HCT116 (cell line): ENCODE data around the gene TNS3. TPM values are rescaled to one million over a fixed set of nuclear protein-coding genes. Genes with fewer than 3 reads are reported as not detected.

ENCODE experiments used
- ATAC-seq: fragments of 200-7000 bp; cut with Tn5 transposase; 2 replicates; pipeline ENCODE4 v1.9.1; 2020; ENCODE audit warnings: mild to moderate bottlenecking, moderate library complexity
- BruUV-seq: library from RNA; stranded (reverse); fragments of 400-500 nt; replicated peaks from 2 replicates; lab custom pipeline; 2021; lab: Mats Ljungman, UMichigan
- CTCF ChIA-PET: fragments of 300-600 bp; sonication (Branson Sonifier 250); formaldehyde crosslinking; loops from one replicate; lab custom pipeline; 2021; ENCODE audit warnings: antibody characterized with exemption; lab: Charles Lee
- POLR2A ChIA-PET: fragments of 300-600, 350-600 bp; sonication (Branson Sonifier 250); formaldehyde crosslinking; loops from one replicate; lab custom pipeline; 2021; ENCODE audit warnings: antibody characterized with exemption; lab: Charles Lee
- RAD21 ChIA-PET, 2 experiments: fragments of 300-600 bp; sonication (Branson Sonifier 250); formaldehyde crosslinking; loops; one replicate each; lab custom pipeline; 2023; ENCODE audit warnings: low total read pairs in 2 of 2; ENCODE audit not compliant: uncharacterized antibody in 2 of 2, unreplicated experiment in 2 of 2, low non-redundant PET in 1 of 2; lab: Charles Lee
- DNase-seq: peaks from one replicate; pipeline ENCODE4 v3.0.0-alpha.2; 2010; ENCODE audit warnings: low read depth, low spot score
- H2AFZ ChIP-seq: fragments of 200-600 bp; shearing (Covaris generic), sonication (generic); 2 replicates; pipeline ENCODE4 v1.6.1; 2017; ENCODE audit warnings: low read depth, mixed run types, mixed read lengths, antibody characterized with exemption, low read length; ENCODE audit not compliant: poor library complexity, severe bottlenecking
- H3K27ac ChIP-seq: 2 replicates; pipeline ENCODE4 v1.5.1; 2012; ENCODE audit warnings: low read depth, low read length
- H3K27me3 ChIP-seq: fragments of 200-600 bp; sonication (generic); 2 replicates; pipeline ENCODE4 v1.6.1; 2016; ENCODE audit warnings: mixed run types, low read length, mixed read lengths; ENCODE audit not compliant: insufficient read depth
- H3K36me3 ChIP-seq, 2 experiments: fragments of 200-500 bp in 1 of 2; fragments of 200-600 bp in 1 of 2; sonication (Bioruptor generic) in 1 of 2; sonication (generic) in 1 of 2; 2 replicates each; pipeline versions ENCODE4 v1.5.1 to v1.6.1; 2014 to 2016; ENCODE audit warnings: low read length in 2 of 2, inconsistent platforms in 1 of 2, mixed read lengths in 1 of 2, mixed run types in 1 of 2; ENCODE audit not compliant: insufficient read depth in 2 of 2, control insufficient read depth in 1 of 2
- H3K4me1 ChIP-seq, 2 experiments: fragments of 200-600 bp in 1 of 2; sonication (generic) in 1 of 2; 2 replicates each; pipeline versions ENCODE4 v1.5.1 to v1.6.1; 2012 to 2017; ENCODE audit warnings: low read length in 2 of 2, inconsistent platforms in 1 of 2, mild to moderate bottlenecking in 1 of 2, mixed read lengths in 1 of 2, mixed run types in 1 of 2, moderate library complexity in 1 of 2; ENCODE audit not compliant: insufficient read depth in 2 of 2, control insufficient read depth in 1 of 2
- H3K4me2 ChIP-seq: fragments of 200-600 bp; sonication (generic); 2 replicates; pipeline ENCODE4 v1.6.1; 2017; ENCODE audit warnings: mixed run types, low read length, mixed read lengths
- H3K4me3 ChIP-seq, 2 experiments: fragments of 200-600 bp in 1 of 2; sonication (generic) in 1 of 2; replicated peaks in 1 of 2; 2 replicates each; pipeline ENCODE4 v1.5.1; 2011 to 2016; ENCODE audit warnings: low read length in 2 of 2, control low read depth in 1 of 2, low read depth in 1 of 2, mild to moderate bottlenecking in 1 of 2, mixed read lengths in 1 of 2, mixed run types in 1 of 2
- H3K79me2 ChIP-seq: fragments of 200-600 bp; sonication (generic); 2 replicates; pipeline ENCODE4 v1.6.1; 2017; ENCODE audit warnings: mild to moderate bottlenecking, mixed run types, low read length, moderate library complexity, mixed read lengths; ENCODE audit not compliant: insufficient read depth
- H3K9ac ChIP-seq: fragments of 200-600 bp; sonication (generic); 2 replicates; pipeline ENCODE4 v1.6.1; 2016; ENCODE audit warnings: low read length, mixed read lengths
- H3K9me2 ChIP-seq: fragments of 200-600 bp; sonication (generic), shearing (Covaris generic); 2 replicates; pipeline ENCODE4 v1.6.1; 2017; ENCODE audit warnings: mixed run types, mild to moderate bottlenecking, moderate library complexity; ENCODE audit not compliant: insufficient read depth
- H3K9me3 ChIP-seq, 2 experiments: fragments of 200-500 bp in 1 of 2; fragments of 200-600 bp in 1 of 2; sonication (Bioruptor generic) in 1 of 2; sonication (generic) in 1 of 2; 2 replicates each; pipeline ENCODE4 v1.6.1; 2014 to 2017; ENCODE audit warnings: low read length in 2 of 2, mixed read lengths in 2 of 2, inconsistent platforms in 1 of 2, low read depth in 1 of 2, mild to moderate bottlenecking in 1 of 2, mixed run types in 1 of 2, moderate library complexity in 1 of 2; ENCODE audit not compliant: control insufficient read depth in 1 of 2, insufficient read depth in 1 of 2
- H4K20me1 ChIP-seq: fragments of 200-600 bp; sonication (generic), shearing (Covaris generic); 2 replicates; pipeline ENCODE4 v1.6.1; 2017; ENCODE audit warnings: mixed run types, mild to moderate bottlenecking, moderate library complexity; ENCODE audit not compliant: insufficient read depth
- ATF3 ChIP-seq: IDR thresholded peaks from 2 replicates; pipeline ENCODE4 v1.6.1; 2012
- RAD21 ChIP-seq: IDR thresholded peaks from 2 replicates; pipeline ENCODE4 v1.6.1; 2012; ENCODE audit warnings: low read depth, mild to moderate bottlenecking
- SIN3A ChIP-seq: IDR thresholded peaks from 2 replicates; pipeline ENCODE4 v1.6.1; 2012; ENCODE audit warnings: low read depth
- SRF ChIP-seq: IDR thresholded peaks from 2 replicates; pipeline ENCODE4 v1.6.1; 2012; ENCODE audit warnings: low read depth
- ZFX ChIP-seq: fragments of 450-650 bp; IDR thresholded peaks from 2 replicates; pipeline ENCODE4 v1.6.1; 2017
- intact Hi-C: fragments of 100-400 bp; cut with micrococcal nuclease; formaldehyde crosslinking; loops from 2 replicates; pipeline ENCODE4 v1.10.0; 2022
- total RNA-seq: library from RNA; stranded (reverse); gene quantifications from one replicate; pipeline ENCODE4 v1.2.1, GENCODE V29; 2021; ENCODE audit not compliant: unreplicated experiment
- TF ChIP-seq, protein P1 (sequence below): IDR thresholded peaks from 2 replicates; pipeline ENCODE4 v1.6.1; 2012; ENCODE audit warnings: low read depth
- TF ChIP-seq, protein P2 (sequence below), 3 experiments: fragments of 200-600 bp in 1 of 3; sonication (generic) in 1 of 3; IDR thresholded peaks in 2 of 3; conservative IDR thresholded peaks in 1 of 3; 2 replicates each; pipeline ENCODE4 v1.5.1; 2012 to 2017; ENCODE audit warnings: low read depth in 2 of 3, low read length in 2 of 3, antibody characterized with exemption in 1 of 3, borderline replicate concordance in 1 of 3, control low read depth in 1 of 3, mild to moderate bottlenecking in 1 of 3, mixed read lengths in 1 of 3, mixed run types in 1 of 3, moderate library complexity in 1 of 3; ENCODE audit not compliant: insufficient read depth in 1 of 3
- TF ChIP-seq, protein P3 (sequence below): IDR thresholded peaks from 2 replicates; pipeline ENCODE4 v1.6.1; 2012

The TNS3 gene
- total RNA-seq, 1 experiment from 2014 or later = 9.1 TPM

DNA sequence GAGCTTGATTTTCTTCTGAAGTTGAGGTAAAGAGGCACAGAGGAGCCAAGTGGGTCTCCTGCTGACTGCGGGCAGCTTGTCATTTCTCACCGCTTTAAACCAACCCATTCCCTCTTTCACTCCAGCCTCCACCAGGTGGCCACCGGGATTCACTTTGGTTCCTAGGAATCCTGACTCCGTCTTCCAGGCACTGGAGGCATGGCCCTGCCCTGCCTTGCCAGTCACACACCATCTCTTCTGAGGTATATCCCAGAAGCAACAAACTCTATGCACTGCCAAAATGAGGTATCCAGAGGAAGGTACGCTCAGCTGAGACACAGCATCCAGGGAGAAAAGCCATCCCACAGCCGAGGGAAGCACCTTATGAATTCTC, 280.8 kb downstream of the TNS3 start:
- H3K4me2 ChIP-seq = no peak overlapping the region
- ChIA-PET CTCF (no interaction called here), POLR2A (no interaction called here), RAD21 (no interaction called here)
- no peaks in the 10 kb centered on the region for H3K36me3 ChIP-seq
- no peak overlapping the region for H3K9ac ChIP-seq
- no peak overlapping the region for H2AFZ ChIP-seq
- no peak overlapping the region for H3K27ac ChIP-seq
- intact Hi-C loops = no loop called here
- TF ChIP-seq, protein P1, sequence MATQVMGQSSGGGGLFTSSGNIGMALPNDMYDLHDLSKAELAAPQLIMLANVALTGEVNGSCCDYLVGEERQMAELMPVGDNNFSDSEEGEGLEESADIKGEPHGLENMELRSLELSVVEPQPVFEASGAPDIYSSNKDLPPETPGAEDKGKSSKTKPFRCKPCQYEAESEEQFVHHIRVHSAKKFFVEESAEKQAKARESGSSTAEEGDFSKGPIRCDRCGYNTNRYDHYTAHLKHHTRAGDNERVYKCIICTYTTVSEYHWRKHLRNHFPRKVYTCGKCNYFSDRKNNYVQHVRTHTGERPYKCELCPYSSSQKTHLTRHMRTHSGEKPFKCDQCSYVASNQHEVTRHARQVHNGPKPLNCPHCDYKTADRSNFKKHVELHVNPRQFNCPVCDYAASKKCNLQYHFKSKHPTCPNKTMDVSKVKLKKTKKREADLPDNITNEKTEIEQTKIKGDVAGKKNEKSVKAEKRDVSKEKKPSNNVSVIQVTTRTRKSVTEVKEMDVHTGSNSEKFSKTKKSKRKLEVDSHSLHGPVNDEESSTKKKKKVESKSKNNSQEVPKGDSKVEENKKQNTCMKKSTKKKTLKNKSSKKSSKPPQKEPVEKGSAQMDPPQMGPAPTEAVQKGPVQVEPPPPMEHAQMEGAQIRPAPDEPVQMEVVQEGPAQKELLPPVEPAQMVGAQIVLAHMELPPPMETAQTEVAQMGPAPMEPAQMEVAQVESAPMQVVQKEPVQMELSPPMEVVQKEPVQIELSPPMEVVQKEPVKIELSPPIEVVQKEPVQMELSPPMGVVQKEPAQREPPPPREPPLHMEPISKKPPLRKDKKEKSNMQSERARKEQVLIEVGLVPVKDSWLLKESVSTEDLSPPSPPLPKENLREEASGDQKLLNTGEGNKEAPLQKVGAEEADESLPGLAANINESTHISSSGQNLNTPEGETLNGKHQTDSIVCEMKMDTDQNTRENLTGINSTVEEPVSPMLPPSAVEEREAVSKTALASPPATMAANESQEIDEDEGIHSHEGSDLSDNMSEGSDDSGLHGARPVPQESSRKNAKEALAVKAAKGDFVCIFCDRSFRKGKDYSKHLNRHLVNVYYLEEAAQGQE = no peak
- TF ChIP-seq, protein P2, sequence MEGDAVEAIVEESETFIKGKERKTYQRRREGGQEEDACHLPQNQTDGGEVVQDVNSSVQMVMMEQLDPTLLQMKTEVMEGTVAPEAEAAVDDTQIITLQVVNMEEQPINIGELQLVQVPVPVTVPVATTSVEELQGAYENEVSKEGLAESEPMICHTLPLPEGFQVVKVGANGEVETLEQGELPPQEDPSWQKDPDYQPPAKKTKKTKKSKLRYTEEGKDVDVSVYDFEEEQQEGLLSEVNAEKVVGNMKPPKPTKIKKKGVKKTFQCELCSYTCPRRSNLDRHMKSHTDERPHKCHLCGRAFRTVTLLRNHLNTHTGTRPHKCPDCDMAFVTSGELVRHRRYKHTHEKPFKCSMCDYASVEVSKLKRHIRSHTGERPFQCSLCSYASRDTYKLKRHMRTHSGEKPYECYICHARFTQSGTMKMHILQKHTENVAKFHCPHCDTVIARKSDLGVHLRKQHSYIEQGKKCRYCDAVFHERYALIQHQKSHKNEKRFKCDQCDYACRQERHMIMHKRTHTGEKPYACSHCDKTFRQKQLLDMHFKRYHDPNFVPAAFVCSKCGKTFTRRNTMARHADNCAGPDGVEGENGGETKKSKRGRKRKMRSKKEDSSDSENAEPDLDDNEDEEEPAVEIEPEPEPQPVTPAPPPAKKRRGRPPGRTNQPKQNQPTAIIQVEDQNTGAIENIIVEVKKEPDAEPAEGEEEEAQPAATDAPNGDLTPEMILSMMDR (IDR thresholded peaks at IDR 0.05 in 2 of 3, conservative IDR thresholded peaks at IDR 0.05 in 1 of 3; ENCODE audit: borderline replicate concordance in 1 of 3, insufficient read depth in 1 of 3, low read depth in 2 of 3, low read length in 2 of 3) = peak in 2 of 3 experiments; percentile 6 to 15; a peak in 1 of 6 replicates
- TF ChIP-seq SRF = no peak
- TF ChIP-seq, protein P3, sequence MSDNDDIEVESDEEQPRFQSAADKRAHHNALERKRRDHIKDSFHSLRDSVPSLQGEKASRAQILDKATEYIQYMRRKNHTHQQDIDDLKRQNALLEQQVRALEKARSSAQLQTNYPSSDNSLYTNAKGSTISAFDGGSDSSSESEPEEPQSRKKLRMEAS = no peak
- no peak for TF ChIP-seq ZFX
- peak; percentile 34; the same call in 1 of the 2 replicates for TF ChIP-seq RAD21
- no peak for TF ChIP-seq SIN3A
- no peak for TF ChIP-seq ATF3
- H3K27me3 ChIP-seq = no peaks in the 10 kb centered on the region
- H3K4me3 ChIP-seq = no peak overlapping the region
- DNase-seq = no peak
- BruUV-seq = no TSS peak
- no peaks in the 10 kb centered on the region for H3K79me2 ChIP-seq
- H3K9me3 ChIP-seq = no peaks in the 10 kb centered on the region
- no peaks in the 10 kb centered on the region for H4K20me1 ChIP-seq
- peak; percentile 67 for ATAC-seq
- H3K4me1 ChIP-seq = no peaks in the 10 kb centered on the region
- H3K9me2 ChIP-seq = no peaks in the 10 kb centered on the region
